RWPE2 (cell line): ENCODE measurements around the gene GGA3.

Experiments used
- ATAC-seq: fragments of 200-7000 bp; cut with Tn5 transposase; 3 replicates; pipeline ENCODE4 v1.9.1; 2021; ENCODE audit warnings: low read depth
- DNase-seq: peaks from one replicate; pipeline ENCODE4 v3.0.0-alpha.2; 2020; ENCODE audit warnings: low spot score
- H3K27ac ChIP-seq: fragments of 450-650 bp; 2 replicates; pipeline ENCODE4 v1.5.1; 2017; ENCODE audit warnings: mild to moderate bottlenecking; ENCODE audit not compliant: poor library complexity, severe bottlenecking
- H3K27me3 ChIP-seq: fragments of 250-450 bp; sonication (Bioruptor Pico); 2 replicates; pipeline ENCODE4 v1.5.1; 2021; ENCODE audit warnings: mild to moderate bottlenecking, moderate library complexity; ENCODE audit not compliant: insufficient read depth, poor library complexity, severe bottlenecking
- H3K36me3 ChIP-seq: fragments of 250-450 bp; sonication (Bioruptor Pico); 2 replicates; pipeline ENCODE4 v1.5.1; 2020; ENCODE audit warnings: low read depth, mild to moderate bottlenecking, moderate library complexity
- H3K4me1 ChIP-seq: fragments of 250-450 bp; sonication (Bioruptor Pico); 2 replicates; pipeline ENCODE4 v1.5.1; 2021; ENCODE audit warnings: mild to moderate bottlenecking, moderate library complexity; ENCODE audit not compliant: insufficient read depth, poor library complexity, severe bottlenecking
- H3K4me3 ChIP-seq: fragments of 250-450 bp; sonication (Bioruptor Pico); 2 replicates; pipeline ENCODE4 v1.5.1; 2021; ENCODE audit warnings: mild to moderate bottlenecking, moderate library complexity; ENCODE audit not compliant: severe bottlenecking
- H3K9me3 ChIP-seq: fragments of 250-450 bp; sonication (Bioruptor Pico); 2 replicates; pipeline ENCODE4 v1.5.1; 2021; ENCODE audit warnings: mild to moderate bottlenecking, moderate library complexity; ENCODE audit not compliant: severe bottlenecking
- CTCF ChIP-seq: fragments of 450-650 bp; IDR thresholded peaks from one replicate; pipeline ENCODE4 v1.5.1; 2017; ENCODE audit warnings: mild to moderate bottlenecking, moderate library complexity; ENCODE audit not compliant: poor library complexity, severe bottlenecking

The GGA3 gene

GRCh38 chr17:75289832-75290337 lies 28.5 kb upstream of the GGA3 start:
- Histone ChIP-seq H3K9me3 (no peaks in the 10 kb centered on the region), H3K27ac (peak overlapping the region; percentile 78), H3K4me1 (no peaks in the 10 kb centered on the region), H3K27me3 (no peaks in the 10 kb centered on the region), H3K4me3 (peak overlapping the region; percentile 54), H3K36me3 (0 out of 2 replicates have a peak, but pooled peaks cover 3% of the 10 kb centered on the region)
- no peak for ATAC-seq
- no peak for TF ChIP-seq CTCF
- DNase-seq, result no peak

- DNase-seq (peak; percentile 99), ATAC-seq (peak; percentile 98)
- H3K27me3 ChIP-seq, result no peaks in the 10 kb centered on the region
- 0 out of 2 replicates have a peak, but pooled peaks cover 3% of the 10 kb centered on the region for H3K36me3 ChIP-seq
- peak; percentile 28 for TF ChIP-seq CTCF
- no peaks in the 10 kb centered on the region for H3K4me1 ChIP-seq
- H3K27ac ChIP-seq, result peak within 1 kb of the TSS; percentile 78
- no peaks in the 10 kb centered on the region for H3K9me3 ChIP-seq
- H3K4me3 ChIP-seq, result peak within 1 kb of the TSS; percentile 54
These were observed 27.9 kb upstream of the GGA3 start, which contains the start of gene SLC25A19 for GRCh38 chr17:75289115-75289831. TSS of gene SLC25A19 (minus strand) at chr17:75289433. CDS start at chr17:75286764, 2,669 bp downstream.

GRCh38 chr17:75288770-75289114 lies 27.3 kb upstream of the GGA3 start:
- no peak for DNase-seq
- Histone ChIP-seq H3K27me3 (no peaks in the 10 kb centered on the region), H3K27ac (peak overlapping the region; percentile 78), H3K4me3 (peak overlapping the region; percentile 54), H3K36me3 (0 out of 2 replicates have a peak, but pooled peaks cover 3% of the 10 kb centered on the region), H3K9me3 (no peaks in the 10 kb centered on the region), H3K4me1 (no peaks in the 10 kb centered on the region)
- TF ChIP-seq CTCF, result no peak
- peak; percentile 31 for ATAC-seq

GRCh38 chr17:75288359-75288758 lies 27.0 kb upstream of the GGA3 start:
- Histone ChIP-seq H3K9me3 (no peaks in the 10 kb centered on the region), H3K27me3 (no peaks in the 10 kb centered on the region), H3K4me1 (no peaks in the 10 kb centered on the region), H3K4me3 (peak overlapping the region; percentile 54), H3K27ac (peak overlapping the region; percentile 78), H3K36me3 (peaks cover 7% of the 10 kb centered on the region; the same call in 1 of the 2 replicates)
- ATAC-seq, result no peak
- no peak for TF ChIP-seq CTCF
- DNase-seq, result no peak

- Histone ChIP-seq H3K27me3 (no peaks in the 10 kb centered on the region), H3K36me3 (peaks cover 19% of the 10 kb centered on the region), H3K4me1 (no peaks in the 10 kb centered on the region), H3K9me3 (no peaks in the 10 kb centered on the region), H3K4me3 (no peak overlapping the region), H3K27ac (no peak overlapping the region)
- ATAC-seq (no peak), DNase-seq (no peak)
- no peak for TF ChIP-seq CTCF
These were observed 25.8 kb upstream of the GGA3 start for GRCh38 chr17:75287221-75287620.
